HG02840 (cell line): ENCODE data around the gene DYRK3.

ENCODE experiments used
- ATAC-seq: cut with Tn5 transposase; IDR thresholded peaks from one replicate; pipeline ENCODE4 v1.9.1; 2021; ENCODE audit warnings: mild to moderate bottlenecking, moderate library complexity, moderate number of reproducible peaks; ENCODE audit not compliant: unreplicated experiment, low FRiP score

The DYRK3 gene

GRCh38 chr1:206696812-206697585 lies 61.7 kb downstream of the DYRK3 start:
- ATAC-seq: no peak

- no peak for ATAC-seq
Observed at GRCh38 chr1:206698011-206698410, 62.7 kb downstream of the DYRK3 start.
